GM19467 (cell line): ENCODE measurements around the gene KLLN.
A peak's percentile ranks its signal among the peaks of the same experiment; 100 is the strongest.
"Not testable (repeated sequence)": the region's sequence is repeated elsewhere in the genome, so short reads cannot be mapped to it uniquely, and the experiment has no call there.

Experiments used
- ATAC-seq: cut with Tn5 transposase; IDR thresholded peaks from one replicate; pipeline ENCODE4 v1.9.1; 2021; ENCODE audit warnings: mild to moderate bottlenecking, moderate library complexity; ENCODE audit not compliant: unreplicated experiment

The KLLN gene

GRCh38 chr10:87867453-87867852 is 4.1 kb upstream of the KLLN start:
- no peak for ATAC-seq

GRCh38 chr10:87866412-87866974 is 3.2 kb upstream of the KLLN start:
- ATAC-seq, result no peak

- no peak for ATAC-seq
Measured at GRCh38 chr10:87865241-87865881, 2.0 kb upstream of the KLLN start.

GRCh38 chr10:87864496-87865059 is 1.2 kb upstream of the KLLN start:
- no peak for ATAC-seq

GRCh38 chr10:87863951-87864495 is 690 bp upstream of the KLLN start:
- not testable (repeated sequence) for ATAC-seq

- ATAC-seq, result peak; percentile 16
Measured at GRCh38 chr10:87862679-87863052, 667 bp downstream of the KLLN start.

GRCh38 chr10:87861953-87862678 is 1.2 kb downstream of the KLLN start:
- ATAC-seq, result peak; percentile 44

- ATAC-seq, result peak; percentile 14
Measured at GRCh38 chr10:87861566-87861952, 1.8 kb downstream of the KLLN start.

GRCh38 chr10:87860816-87861403 is 2.4 kb downstream of the KLLN start:
- ATAC-seq, result no peak

GRCh38 chr10:87860156-87860795 is 3.1 kb downstream of the KLLN start:
- no peak for ATAC-seq

GRCh38 chr10:87855665-87856064 is 7.7 kb downstream of the KLLN start:
- not testable (repeated sequence) for ATAC-seq

- ATAC-seq, result not testable (repeated sequence)
Measured at GRCh38 chr10:87855247-87855646, 8.1 kb downstream of the KLLN start.

GRCh38 chr10:87852089-87852488 is 11.2 kb downstream of the KLLN start:
- ATAC-seq, result no peak

GRCh38 chr10:87850742-87851205 is 12.6 kb downstream of the KLLN start:
- no peak for ATAC-seq

GRCh38 chr10:87849001-87849400 is 14.3 kb downstream of the KLLN start:
- ATAC-seq, result no peak

GRCh38 chr10:87847550-87847949 is 15.8 kb downstream of the KLLN start:
- no peak for ATAC-seq

GRCh38 chr10:87846711-87847110 is 16.6 kb downstream of the KLLN start:
- ATAC-seq, result not testable (repeated sequence)

GRCh38 chr10:87846023-87846422 is 17.3 kb downstream of the KLLN start:
- ATAC-seq, result no peak

- ATAC-seq, result no peak
Measured at GRCh38 chr10:87845624-87845998, 17.7 kb downstream of the KLLN start.

- ATAC-seq, result no peak
Measured at GRCh38 chr10:87844837-87845623, 18.3 kb downstream of the KLLN start.
